Testis (tissue), 3 donors: Measurements from ENCODE around the gene FILIP1L. TPM values are rescaled to one million over a fixed set of nuclear protein-coding genes. Genes with fewer than 3 reads are reported as not detected.

Source experiments
- DNase-seq: peaks from one replicate; pipeline ENCODE4 v3.0.0-alpha.2; 2019
- H3K27ac ChIP-seq, 2 donors: fragments of 200-600 bp; sonication (generic); one replicate each; pipeline ENCODE4 v1.5.1; 2019
- H3K27me3 ChIP-seq: fragments of 200-600 bp; sonication (generic); one replicate; pipeline ENCODE4 v1.5.1; 2019
- H3K36me3 ChIP-seq: fragments of 200-600 bp; sonication (generic); one replicate; pipeline ENCODE4 v1.5.1; 2017; ENCODE audit warnings: low read depth; ENCODE audit errors: missing control alignments
- H3K4me1 ChIP-seq: fragments of 200-600 bp; sonication (generic); one replicate; pipeline ENCODE4 v1.5.1; 2019
- H3K4me3 ChIP-seq, 2 donors: fragments of 200-600 bp; sonication (generic); one replicate each; pipeline ENCODE4 v1.5.1; 2017 to 2019
- H3K9me3 ChIP-seq: fragments of 200-600 bp; sonication (generic); one replicate; pipeline ENCODE4 v1.5.1; 2017
- POLR2A ChIP-seq: fragments of 450-650 bp; IDR thresholded peaks from one replicate; pipeline ENCODE4 v1.6.1; 2017; ENCODE audit warnings: antibody characterized with exemption, mild to moderate bottlenecking, moderate library complexity
- WGBS, 2 donors: methylation state at CpG; one replicate each; pipeline ENCODE4 v1.1.5; 2018; 5-methylcytosine and 5-hydroxymethylcytosine counted together
- intact Hi-C: fragments of 100-400 bp; cut with DNase I; formaldehyde crosslinking; loops from one replicate; pipeline ENCODE4 v1.15.1; 2023; ENCODE audit warnings: low total_unique reads
- polyA plus RNA-seq: library from polyadenylated mRNA; stranded (reverse); fragments of 350-450 nt; fragmentation: Illumina TruSeq; extraction: RNeasy Lipid Tissue Mini Kit (QIAGEN cat#74804); gene quantifications from one replicate; pipeline ENCODE4 v1.2.3, GENCODE V29; 2014; ENCODE audit warnings: low read depth, low replicate concordance; ENCODE audit not compliant: insufficient read depth
- total RNA-seq, 2 donors: library from RNA; depleted of rRNA; stranded (reverse); fragments of >200 nt; gene quantifications; one replicate each; pipeline ENCODE4 v1.2.3, GENCODE V29; 2016
- TF ChIP-seq, protein P1 (sequence below), 3 experiments: fragments of 450-650 bp in 2 of 3; fragments of 200-600 bp in 1 of 3; sonication (generic) in 1 of 3; IDR thresholded peaks; one replicate each; pipeline ENCODE4 v1.5.1; 2016 to 2019; ENCODE audit warnings: antibody characterized with exemption in 3 of 3, mild to moderate bottlenecking in 2 of 3, moderate library complexity in 1 of 3

Gene FILIP1L
- total and polyA plus RNA-seq, 3 donors from 2014 or later: 16.5 to 20.1 (median 16.7) TPM

DNA sequence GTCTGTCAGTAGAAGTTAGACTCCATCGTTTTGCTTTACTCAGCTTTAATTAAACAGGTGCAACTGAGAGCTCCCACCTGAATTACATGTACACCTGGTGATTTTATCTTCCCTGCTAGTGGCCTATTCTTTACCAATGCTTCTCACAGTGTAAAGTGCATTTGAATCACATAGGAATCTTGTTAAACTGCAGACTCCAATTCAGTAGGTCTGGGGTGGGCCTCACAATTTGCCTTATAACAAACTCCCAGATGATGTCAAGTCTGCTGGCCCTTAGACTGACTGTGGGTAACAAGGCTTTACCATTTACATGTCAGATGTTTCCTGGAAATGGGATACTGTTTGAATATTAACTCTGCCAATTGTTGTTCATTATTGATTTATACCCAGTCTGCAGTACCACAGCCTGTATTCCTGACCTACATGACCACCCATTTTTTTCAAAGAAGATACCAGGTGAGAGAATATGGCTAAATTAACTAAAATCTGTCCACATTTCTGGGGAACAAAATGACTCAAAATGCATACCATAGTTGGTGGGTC lies 259.5 kb downstream of the FILIP1L start:
- no peak overlapping the region for H3K27ac ChIP-seq
- TF ChIP-seq, protein P1, sequence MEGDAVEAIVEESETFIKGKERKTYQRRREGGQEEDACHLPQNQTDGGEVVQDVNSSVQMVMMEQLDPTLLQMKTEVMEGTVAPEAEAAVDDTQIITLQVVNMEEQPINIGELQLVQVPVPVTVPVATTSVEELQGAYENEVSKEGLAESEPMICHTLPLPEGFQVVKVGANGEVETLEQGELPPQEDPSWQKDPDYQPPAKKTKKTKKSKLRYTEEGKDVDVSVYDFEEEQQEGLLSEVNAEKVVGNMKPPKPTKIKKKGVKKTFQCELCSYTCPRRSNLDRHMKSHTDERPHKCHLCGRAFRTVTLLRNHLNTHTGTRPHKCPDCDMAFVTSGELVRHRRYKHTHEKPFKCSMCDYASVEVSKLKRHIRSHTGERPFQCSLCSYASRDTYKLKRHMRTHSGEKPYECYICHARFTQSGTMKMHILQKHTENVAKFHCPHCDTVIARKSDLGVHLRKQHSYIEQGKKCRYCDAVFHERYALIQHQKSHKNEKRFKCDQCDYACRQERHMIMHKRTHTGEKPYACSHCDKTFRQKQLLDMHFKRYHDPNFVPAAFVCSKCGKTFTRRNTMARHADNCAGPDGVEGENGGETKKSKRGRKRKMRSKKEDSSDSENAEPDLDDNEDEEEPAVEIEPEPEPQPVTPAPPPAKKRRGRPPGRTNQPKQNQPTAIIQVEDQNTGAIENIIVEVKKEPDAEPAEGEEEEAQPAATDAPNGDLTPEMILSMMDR (IDR thresholded peaks at IDR 0.05): no peak
- TF ChIP-seq POLR2A: no peak
- no peak overlapping the region for H3K4me3 ChIP-seq
- DNase-seq: no peak
- intact Hi-C loops: no loop called here
- 71 to 100% methylated on average over 1 of the region's 1 CpG for WGBS, 2 donors
- no peaks in the 10 kb centered on the region for H3K4me1 ChIP-seq
- H3K27me3 ChIP-seq: no peaks in the 10 kb centered on the region
- no peaks in the 10 kb centered on the region for H3K9me3 ChIP-seq
- H3K36me3 ChIP-seq: no peaks in the 10 kb centered on the region

DNA sequence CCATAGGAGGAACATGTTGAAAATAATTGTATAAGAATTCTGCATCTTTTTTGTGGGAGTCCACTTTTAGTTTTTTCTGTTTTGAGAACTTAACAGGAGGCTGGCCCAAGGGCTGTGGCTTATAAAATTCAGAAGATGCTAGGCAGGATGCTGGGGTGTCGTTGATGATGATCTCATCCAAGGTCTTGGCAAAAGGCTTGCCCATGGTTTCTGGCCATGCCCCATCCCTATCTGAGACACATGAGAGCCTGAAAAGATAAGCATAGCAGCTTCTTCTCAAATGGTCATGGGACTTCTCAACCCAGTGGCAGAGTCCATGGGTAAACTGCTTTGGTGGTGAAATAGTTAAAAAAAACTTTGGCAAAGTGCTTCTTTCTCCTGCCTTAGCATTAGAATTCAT lies 261.4 kb downstream of the FILIP1L start:
- H3K27ac ChIP-seq: no peak overlapping the region
- H3K36me3 ChIP-seq: no peaks in the 10 kb centered on the region
- TF ChIP-seq POLR2A: no peak
- TF ChIP-seq, protein P1 (IDR thresholded peaks at IDR 0.05): no peak
- no peaks in the 10 kb centered on the region for H3K27me3 ChIP-seq
- intact Hi-C loops: no loop called here
- WGBS, 2 donors: 63 to 96% methylated on average over 1 of the region's 1 CpG
- DNase-seq: no peak
- H3K4me3 ChIP-seq: no peak overlapping the region
- H3K4me1 ChIP-seq: no peaks in the 10 kb centered on the region
- no peaks in the 10 kb centered on the region for H3K9me3 ChIP-seq

DNA sequence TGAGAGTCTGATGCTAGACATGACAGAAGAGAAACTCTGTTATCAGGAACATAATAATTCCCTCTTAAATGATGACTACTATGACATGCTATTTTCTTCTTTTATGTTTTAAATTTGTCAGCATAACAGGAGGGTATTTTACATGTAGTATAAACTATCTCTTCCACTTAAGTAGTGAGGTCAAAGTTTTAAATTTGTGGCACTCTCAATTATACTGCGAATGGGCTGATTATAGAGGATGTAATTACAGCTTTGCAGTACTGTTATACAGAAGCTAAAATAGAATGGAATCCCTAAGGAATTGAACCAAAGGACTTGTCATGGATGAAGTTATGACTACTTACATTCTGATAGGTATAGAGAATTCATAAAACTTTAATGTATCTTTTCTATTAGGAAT lies 262.3 kb downstream of the FILIP1L start:
- no peak overlapping the region for H3K27ac ChIP-seq

DNA sequence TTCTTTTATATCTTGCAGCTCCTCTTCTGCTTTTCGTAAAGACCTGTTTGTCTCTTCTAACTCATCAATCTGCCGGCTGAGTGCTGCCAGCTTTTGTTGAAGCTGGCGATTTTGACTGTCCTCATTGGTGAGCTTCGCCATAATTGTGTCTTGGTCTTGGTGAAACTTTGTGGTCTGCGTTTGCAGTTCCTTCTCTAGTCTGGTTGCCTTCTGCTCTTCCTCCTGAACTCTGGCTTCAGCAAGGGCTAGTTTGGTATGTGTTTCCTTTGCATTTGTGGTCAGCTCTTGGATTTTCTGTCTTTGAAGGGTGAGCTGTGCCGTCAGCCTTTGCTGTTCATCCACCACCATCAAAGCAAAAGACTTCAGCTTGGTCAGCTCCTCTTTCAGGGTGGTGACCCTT lies 263.7 kb downstream of the FILIP1L start:
- no peaks in the 10 kb centered on the region for H3K36me3 ChIP-seq
- TF ChIP-seq, protein P1 (IDR thresholded peaks at IDR 0.05): no peak
- no peak for TF ChIP-seq POLR2A
- no peaks in the 10 kb centered on the region for H3K27me3 ChIP-seq
- intact Hi-C loops: no loop called here
- no peak for DNase-seq
- H3K4me3 ChIP-seq: no peak overlapping the region
- WGBS, 2 donors: 87 to 92% methylated on average over 6 of the region's 6 CpGs
- H3K4me1 ChIP-seq: no peaks in the 10 kb centered on the region
- no peaks in the 10 kb centered on the region for H3K9me3 ChIP-seq
- no peak overlapping the region for H3K27ac ChIP-seq

More for the DNA sequence above, 262.3 kb downstream of the FILIP1L start:
- Histone ChIP-seq H3K27me3 (no peaks in the 10 kb centered on the region), H3K4me1 (no peaks in the 10 kb centered on the region), H3K4me3 (no peak overlapping the region), H3K9me3 (no peaks in the 10 kb centered on the region), H3K36me3 (no peaks in the 10 kb centered on the region)
- WGBS, 2 donors: 84 to 93% methylated on average over 1 of the region's 1 CpG
- intact Hi-C loops: no loop called here
- DNase-seq: no peak
- TF ChIP-seq, protein P1 (IDR thresholded peaks at IDR 0.05): no peak
- no peak for TF ChIP-seq POLR2A

DNA sequence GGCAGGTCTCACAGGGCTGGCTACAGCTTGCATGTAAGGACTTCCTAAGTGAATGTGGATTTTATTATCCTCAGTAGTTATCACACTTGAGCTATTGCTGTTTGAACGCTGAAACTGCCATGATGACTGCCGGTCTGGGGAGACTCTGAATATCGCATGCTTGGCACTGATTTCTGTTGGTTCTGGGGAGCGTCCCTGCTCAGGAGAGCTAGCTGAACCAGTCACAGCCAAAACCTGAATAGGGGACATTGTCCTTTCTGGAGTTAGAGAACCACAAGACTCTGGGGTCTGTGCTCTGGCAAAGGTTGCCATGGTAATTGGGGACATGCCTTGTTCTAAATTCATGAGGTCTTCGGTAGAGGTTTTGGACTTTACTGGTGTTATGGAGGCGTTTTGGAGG lies 265.9 kb downstream of the FILIP1L start:
- intact Hi-C loops: no loop called here
- DNase-seq: no peak
- Histone ChIP-seq H3K27ac (no peak overlapping the region), H3K9me3 (no peaks in the 10 kb centered on the region), H3K27me3 (no peaks in the 10 kb centered on the region), H3K36me3 (no peaks in the 10 kb centered on the region), H3K4me1 (no peaks in the 10 kb centered on the region), H3K4me3 (no peak overlapping the region)
- TF ChIP-seq, protein P1 (IDR thresholded peaks at IDR 0.05): no peak
- no peak for TF ChIP-seq POLR2A
- 87 to 94% methylated on average over 6 of the region's 6 CpGs for WGBS, 2 donors
